Fibroblast of lung (primary cell): ENCODE data around the gene SMIM20.
"Not testable (repeated sequence)": the region's sequence is repeated elsewhere in the genome, so short reads cannot be mapped to it uniquely, and the experiment has no call there.

Experiments
- CTCF ChIP-seq, 2 donors: IDR thresholded peaks in 1 of 2; conservative IDR thresholded peaks in 1 of 2; 1 replicate in 1 of 2; 2 replicates in 1 of 2; pipeline ENCODE4 v1.5.1; 2011 to 2012; ENCODE audit warnings: low read length in 2 of 2, control low read depth in 1 of 2, inconsistent platforms in 1 of 2, low read depth in 1 of 2, mild to moderate bottlenecking in 1 of 2
- EZH2 ChIP-seq: IDR thresholded peaks from 2 replicates; pipeline ENCODE4 v1.5.1; 2012; ENCODE audit warnings: low read length, control low read depth, mild to moderate bottlenecking; ENCODE audit errors: missing control alignments

GRCh38 chr4:25866401-25866800 is 47.6 kb upstream of the SMIM20 start:
- TF ChIP-seq CTCF (conservative IDR thresholded peaks at IDR 0.05 in 1 of 2, IDR thresholded peaks at IDR 0.05 in 1 of 2; ENCODE audit: low read depth in 1 of 2, low read length in 2 of 2); EZH2: not testable (repeated sequence)
